Adrenal gland (tissue), 5 donors: ENCODE results near the gene HYI.

Source experiments
- POLR2A ChIP-seq, 2 donors: fragments of 450-650 bp; IDR thresholded peaks; one replicate each; pipeline ENCODE4 v1.6.1; 2017; ENCODE audit warnings: antibody characterized with exemption in 2 of 2, mild to moderate bottlenecking in 2 of 2, moderate library complexity in 1 of 2
- TF ChIP-seq, protein P1 (sequence below), 6 experiments: fragments of 450-650 bp in 4 of 6; fragments of 200-600 bp in 2 of 6; sonication (generic) in 1 of 6; IDR thresholded peaks; 1 replicate in 5 of 6; 2 replicates in 1 of 6; pipeline versions ENCODE4 v1.5.1 to v1.8.0; 2016 to 2021; ENCODE audit warnings: antibody characterized with exemption in 6 of 6, mild to moderate bottlenecking in 2 of 6, moderate library complexity in 1 of 6
- donor health status: DM: no; HTN: no; CAD: no.

DNA sequence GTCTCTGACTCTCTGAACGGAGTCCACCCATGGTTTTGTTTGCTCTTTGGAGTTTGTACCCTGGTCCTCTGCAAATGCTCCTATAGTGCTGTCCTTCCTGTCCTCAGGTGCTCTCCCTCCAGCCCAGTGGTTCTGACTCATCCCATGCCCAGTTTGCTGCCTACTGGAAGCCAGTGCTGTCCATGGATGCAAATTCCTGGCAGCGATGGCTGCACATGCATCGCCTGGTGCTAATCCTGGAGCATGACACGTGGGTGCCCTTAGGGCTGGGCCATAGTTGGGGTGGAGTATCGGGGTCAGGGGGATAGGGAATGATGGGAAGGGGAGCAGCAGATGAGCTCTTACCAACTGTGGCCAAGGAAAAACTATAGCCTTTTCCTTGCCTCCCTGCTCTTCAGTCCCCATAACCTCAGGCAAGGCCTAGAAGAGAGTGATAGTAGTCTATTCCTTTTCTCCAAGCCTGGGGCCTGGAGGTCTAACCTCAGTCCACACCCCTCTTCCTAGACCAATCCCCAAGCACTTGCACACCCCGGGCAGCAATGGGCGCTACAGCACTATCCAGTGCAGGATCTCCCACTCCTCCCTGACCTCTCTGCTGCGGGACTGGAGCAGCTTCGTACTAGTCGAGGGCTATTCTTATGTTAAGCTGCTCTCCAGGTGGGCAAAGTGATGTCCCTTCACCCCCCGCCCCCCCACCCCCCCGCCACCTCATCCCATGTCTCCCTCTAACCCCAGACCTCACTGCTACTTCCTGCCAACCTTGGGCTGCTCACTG is 31.6 kb downstream of the HYI start:
- TF ChIP-seq, protein P1, sequence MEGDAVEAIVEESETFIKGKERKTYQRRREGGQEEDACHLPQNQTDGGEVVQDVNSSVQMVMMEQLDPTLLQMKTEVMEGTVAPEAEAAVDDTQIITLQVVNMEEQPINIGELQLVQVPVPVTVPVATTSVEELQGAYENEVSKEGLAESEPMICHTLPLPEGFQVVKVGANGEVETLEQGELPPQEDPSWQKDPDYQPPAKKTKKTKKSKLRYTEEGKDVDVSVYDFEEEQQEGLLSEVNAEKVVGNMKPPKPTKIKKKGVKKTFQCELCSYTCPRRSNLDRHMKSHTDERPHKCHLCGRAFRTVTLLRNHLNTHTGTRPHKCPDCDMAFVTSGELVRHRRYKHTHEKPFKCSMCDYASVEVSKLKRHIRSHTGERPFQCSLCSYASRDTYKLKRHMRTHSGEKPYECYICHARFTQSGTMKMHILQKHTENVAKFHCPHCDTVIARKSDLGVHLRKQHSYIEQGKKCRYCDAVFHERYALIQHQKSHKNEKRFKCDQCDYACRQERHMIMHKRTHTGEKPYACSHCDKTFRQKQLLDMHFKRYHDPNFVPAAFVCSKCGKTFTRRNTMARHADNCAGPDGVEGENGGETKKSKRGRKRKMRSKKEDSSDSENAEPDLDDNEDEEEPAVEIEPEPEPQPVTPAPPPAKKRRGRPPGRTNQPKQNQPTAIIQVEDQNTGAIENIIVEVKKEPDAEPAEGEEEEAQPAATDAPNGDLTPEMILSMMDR (IDR thresholded peaks at IDR 0.05): no peak
- TF ChIP-seq POLR2A (IDR thresholded peaks at IDR 0.05): no peak
